ENCODE measurements around the gene OXGR1. TPM values are rescaled to one million over a fixed set of nuclear protein-coding genes. Genes with fewer than 3 reads are reported as not detected.

OXGR1 gene
- total and polyA plus RNA-seq, 10 of the 15 experiments (the other 5 are each of a cell fraction or from before 2014, with no cell fraction given) = 0.05 TPM; not detected in 9

GRCh38 chr13:96996886-96997285 lies 2.6 kb upstream of the OXGR1 start:
- H3K27me3 ChIP-seq (replicated peaks in 1 of 2; ENCODE audit: control insufficient read depth in 2 of 2, insufficient read depth in 2 of 2, low read length in 1 of 2) = peaks cover 2 to 8% of the 10 kb centered on the region in 2 experiments; a peak in 3 of 4 replicates
- no TSS peak for BruUV-seq (replicated peaks)
- no peaks in the 10 kb centered on the region for H3K4me1 ChIP-seq (ENCODE audit: control insufficient read depth, insufficient read depth, low read length)
- H3K9ac ChIP-seq (ENCODE audit: control insufficient read depth, insufficient read depth, low read length) = no peak overlapping the region
- no peak overlapping the region for H2AFZ ChIP-seq (ENCODE audit: control insufficient read depth, low read depth, low read length)
- no peak for TF ChIP-seq SMC3 (IDR thresholded peaks at IDR 0.05; ENCODE audit: borderline replicate concordance, low read length)
- TF ChIP-seq MTA2 (IDR thresholded peaks at IDR 0.05; ENCODE audit: low read depth) = no peak
- no peak for TF ChIP-seq ETV6 (conservative IDR thresholded peaks at IDR 0.05 in 1 of 2, IDR thresholded peaks at IDR 0.05 in 1 of 2; ENCODE audit: borderline replicate concordance in 1 of 2, low read depth in 1 of 2)
- no peak for TF ChIP-seq EP300 (IDR thresholded peaks at IDR 0.05; ENCODE audit: borderline replicate concordance in 1 of 2, control insufficient read depth in 1 of 2, low read depth in 2 of 2, low read length in 2 of 2)
- no peak for TF ChIP-seq RELB (IDR thresholded peaks at IDR 0.05; ENCODE audit: low read depth)
- H3K79me2 ChIP-seq (ENCODE audit: control insufficient read depth, insufficient read depth, low read length) = no peaks in the 10 kb centered on the region
- FAIRE-seq (no peak), ATAC-seq (no peak), DNase-seq (ENCODE audit: low read depth, low spot score) (no peak)
- H3K4me3 ChIP-seq = no peak overlapping the region
- ChIA-PET CTCF (no interaction called here), SMC1A (ENCODE audit: uncharacterized antibody, unreplicated experiment) (no interaction called here), RAD21 (ENCODE audit: unreplicated experiment) (no interaction called here), POLR2A (no interaction called here)
- H3K36me3 ChIP-seq (ENCODE audit: control insufficient read depth in 2 of 2, insufficient read depth in 2 of 2, low read length in 1 of 2) = no peaks in the 10 kb centered on the region
- H3K4me2 ChIP-seq (ENCODE audit: control insufficient read depth, insufficient read depth) = no peak overlapping the region
- 32% methylated on average over 5 of the region's 5 CpGs for WGBS (ENCODE audit: insufficient coverage, insufficient replicate concordance, low lambda C conversion rate, missing lambda C conversion rate)
- intact Hi-C loops (cut with micrococcal nuclease; ENCODE audit: unreplicated experiment) = no loop called here
- no peaks in the 10 kb centered on the region for H3K9me3 ChIP-seq (replicated peaks; ENCODE audit: control insufficient read depth, insufficient read depth, low read length)
- no peaks in the 10 kb centered on the region for H4K20me1 ChIP-seq (ENCODE audit: control insufficient read depth, insufficient read depth)
- H3K27ac ChIP-seq (ENCODE audit: control insufficient read depth, insufficient read depth) = no peak overlapping the region
- in situ Hi-C loops (cut with MboI) = no loop called here

- ChIA-PET CTCF (no interaction called here), SMC1A (ENCODE audit: uncharacterized antibody, unreplicated experiment) (no interaction called here), RAD21 (ENCODE audit: unreplicated experiment) (no interaction called here), POLR2A (no interaction called here)
- H3K27ac ChIP-seq (ENCODE audit: control insufficient read depth, insufficient read depth) = no peak overlapping the region
- no peak overlapping the region for H3K4me2 ChIP-seq (ENCODE audit: control insufficient read depth, insufficient read depth)
- TF ChIP-seq JUNB (IDR thresholded peaks at IDR 0.05) = no peak
- TF ChIP-seq ZNF622 (IDR thresholded peaks at IDR 0.05) = no peak
- TF ChIP-seq ESRRA (IDR thresholded peaks at IDR 0.05; ENCODE audit: low read length) = no peak
- TF ChIP-seq SUZ12 (IDR thresholded peaks at IDR 0.05; ENCODE audit: unreplicated experiment) = no peak
- peaks cover 2 to 8% of the 10 kb centered on the region in 2 experiments; a peak in 3 of 4 replicates for H3K27me3 ChIP-seq (replicated peaks in 1 of 2; ENCODE audit: control insufficient read depth in 2 of 2, insufficient read depth in 2 of 2, low read length in 1 of 2)
- H3K36me3 ChIP-seq (ENCODE audit: control insufficient read depth in 2 of 2, insufficient read depth in 2 of 2, low read length in 1 of 2) = no peaks in the 10 kb centered on the region
- 0% methylated on average over 4 of the region's 4 CpGs for WGBS (ENCODE audit: insufficient coverage, insufficient replicate concordance, low lambda C conversion rate, missing lambda C conversion rate)
- H3K9me3 ChIP-seq (replicated peaks; ENCODE audit: control insufficient read depth, insufficient read depth, low read length) = no peaks in the 10 kb centered on the region
- no peaks in the 10 kb centered on the region for H3K79me2 ChIP-seq (ENCODE audit: control insufficient read depth, insufficient read depth, low read length)
- ATAC-seq = no peak
- H3K4me3 ChIP-seq = no peak overlapping the region
- no peak overlapping the region for H3K9ac ChIP-seq (ENCODE audit: control insufficient read depth, insufficient read depth, low read length)
- no peak overlapping the region for H2AFZ ChIP-seq (ENCODE audit: control insufficient read depth, low read depth, low read length)
- FAIRE-seq = no peak
- no peaks in the 10 kb centered on the region for H3K4me1 ChIP-seq (ENCODE audit: control insufficient read depth, insufficient read depth, low read length)
- DNase-seq (ENCODE audit: low read depth, low spot score) = no peak
- BruUV-seq (replicated peaks) = no TSS peak
- intact Hi-C loops (cut with micrococcal nuclease; ENCODE audit: unreplicated experiment) (no loop called here), in situ Hi-C loops (cut with MboI) (no loop called here)
- no peaks in the 10 kb centered on the region for H4K20me1 ChIP-seq (ENCODE audit: control insufficient read depth, insufficient read depth)
These were observed 1.8 kb upstream of the OXGR1 start for GRCh38 chr13:96996107-96996506.
